ENCODE measurements around the gene SMIM38.

SMIM38 gene

DNA sequence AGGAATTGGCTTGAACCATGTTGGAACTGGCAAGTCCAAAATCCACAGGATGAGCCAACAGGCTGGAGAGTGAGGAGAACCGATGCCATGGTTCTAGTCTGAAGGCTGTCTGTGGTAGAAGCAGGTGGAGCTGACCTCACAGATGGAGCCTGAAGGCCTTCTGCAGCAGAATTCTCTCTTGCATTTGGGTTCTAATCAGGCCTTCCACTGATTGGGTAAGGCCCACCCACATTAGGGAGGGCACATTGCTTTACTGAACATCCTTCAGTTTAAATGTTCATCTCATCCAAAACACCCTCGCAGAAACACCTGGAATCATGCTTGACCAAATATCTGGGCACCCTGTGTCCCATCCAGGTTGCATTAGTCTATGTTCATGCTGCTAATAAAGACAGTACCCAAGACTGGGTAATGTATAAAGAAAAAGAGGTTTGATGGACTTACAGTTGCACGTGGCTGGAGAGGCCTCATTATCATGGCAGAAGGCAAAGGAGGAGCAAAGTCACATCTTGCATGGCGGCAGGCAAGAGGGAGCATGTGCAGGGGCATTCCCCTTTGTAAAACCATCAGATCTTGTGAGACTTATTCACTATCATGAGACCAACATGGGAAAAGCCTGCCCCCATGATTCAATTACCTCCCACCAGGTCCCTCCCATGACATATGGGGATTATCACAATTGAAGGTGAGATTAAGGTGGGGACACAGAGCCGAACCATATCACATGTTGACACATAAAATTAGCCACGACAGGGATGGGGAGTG lies 15.9 kb downstream of the SMIM38 start:
- no peak overlapping the region for H3K4me3 ChIP-seq (ENCODE audit: low read length)
- no peak for DNase-seq (ENCODE audit: low read depth, low spot score)

DNA sequence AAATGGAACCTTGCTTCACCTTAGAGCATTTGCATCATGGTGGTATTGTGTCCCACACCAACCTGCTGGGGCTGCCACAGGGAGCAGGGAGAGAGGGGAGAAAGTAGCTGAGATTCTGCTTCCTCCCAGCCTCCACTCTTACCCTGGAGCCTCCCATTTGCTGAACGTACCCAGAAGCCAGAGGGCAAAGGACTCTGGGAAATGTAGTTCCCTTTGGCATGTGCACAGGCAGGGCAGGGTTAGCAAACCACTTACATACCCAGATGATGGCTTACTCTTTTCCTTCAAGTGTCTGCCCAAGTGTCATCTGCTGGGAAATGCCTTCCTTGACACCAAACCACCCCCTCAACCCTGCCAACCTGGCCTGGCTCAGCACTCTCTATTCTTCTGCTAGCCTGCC lies 16.9 kb downstream of the SMIM38 start:
- no peak overlapping the region for H3K4me3 ChIP-seq (ENCODE audit: low read length)
- DNase-seq (ENCODE audit: low read depth, low spot score), result peak; percentile 27

- no peak overlapping the region for H3K4me3 ChIP-seq (ENCODE audit: low read length)
- DNase-seq (ENCODE audit: low read depth, low spot score), result no peak
These were observed 17.6 kb downstream of the SMIM38 start for GRCh38 chr11:69173331-69173730.

- DNase-seq (ENCODE audit: low read depth, low spot score), result no peak
These were observed 18.3 kb downstream of the SMIM38 start for GRCh38 chr11:69173925-69174581.

GRCh38 chr11:69174841-69175240 lies 19.1 kb downstream of the SMIM38 start:
- no peak for DNase-seq (ENCODE audit: low read depth, low spot score)
- H3K4me3 ChIP-seq (ENCODE audit: low read length), result no peak overlapping the region

More at GRCh38 chr11:69173925-69174581, 18.3 kb downstream of the SMIM38 start:
- H3K4me3 ChIP-seq (ENCODE audit: low read length), result no peak overlapping the region

GRCh38 chr11:69178819-69179482 lies 23.2 kb downstream of the SMIM38 start:
- DNase-seq (ENCODE audit: low read depth, low spot score), result no peak

DNA sequence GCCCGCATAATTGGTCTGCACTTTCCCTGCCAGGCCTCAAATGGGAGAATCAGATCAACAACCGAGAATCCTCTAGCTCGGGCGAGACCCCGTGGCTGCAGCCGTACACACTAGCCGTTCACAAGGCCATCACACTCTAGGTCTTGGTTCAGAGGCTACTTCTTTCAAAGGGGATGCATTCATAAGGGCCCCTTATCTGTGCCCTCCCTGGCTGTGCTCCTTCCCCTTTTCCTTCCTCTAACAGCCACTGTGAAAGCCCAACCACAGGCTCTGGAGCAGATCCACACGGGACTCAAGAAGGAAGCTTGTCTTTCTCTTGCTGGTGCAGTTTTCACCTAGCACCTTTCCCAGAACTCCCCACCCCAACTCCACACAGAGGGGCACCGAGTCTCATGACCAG lies 24.5 kb downstream of the SMIM38 start:
- DNase-seq (ENCODE audit: low read depth, low spot score), result no peak
- H3K4me3 ChIP-seq (ENCODE audit: low read length), result no peak overlapping the region

More at GRCh38 chr11:69178819-69179482, 23.2 kb downstream of the SMIM38 start:
- no peak overlapping the region for H3K4me3 ChIP-seq (ENCODE audit: low read length)

- no peak for DNase-seq (ENCODE audit: low read depth, low spot score)
These were observed 25.0 kb downstream of the SMIM38 start for GRCh38 chr11:69180726-69181125.

GRCh38 chr11:69183613-69184012 lies 27.9 kb downstream of the SMIM38 start:
- no peak overlapping the region for H3K4me3 ChIP-seq (ENCODE audit: low read length)
- DNase-seq (ENCODE audit: low read depth, low spot score), result no peak

More at GRCh38 chr11:69180726-69181125, 25.0 kb downstream of the SMIM38 start:
- no peak overlapping the region for H3K4me3 ChIP-seq (ENCODE audit: low read length)

- no peak for DNase-seq (ENCODE audit: low read depth, low spot score)
- no peak overlapping the region for H3K4me3 ChIP-seq (ENCODE audit: low read length)
These were observed 30.9 kb downstream of the SMIM38 start for GRCh38 chr11:69186316-69187260.

DNA sequence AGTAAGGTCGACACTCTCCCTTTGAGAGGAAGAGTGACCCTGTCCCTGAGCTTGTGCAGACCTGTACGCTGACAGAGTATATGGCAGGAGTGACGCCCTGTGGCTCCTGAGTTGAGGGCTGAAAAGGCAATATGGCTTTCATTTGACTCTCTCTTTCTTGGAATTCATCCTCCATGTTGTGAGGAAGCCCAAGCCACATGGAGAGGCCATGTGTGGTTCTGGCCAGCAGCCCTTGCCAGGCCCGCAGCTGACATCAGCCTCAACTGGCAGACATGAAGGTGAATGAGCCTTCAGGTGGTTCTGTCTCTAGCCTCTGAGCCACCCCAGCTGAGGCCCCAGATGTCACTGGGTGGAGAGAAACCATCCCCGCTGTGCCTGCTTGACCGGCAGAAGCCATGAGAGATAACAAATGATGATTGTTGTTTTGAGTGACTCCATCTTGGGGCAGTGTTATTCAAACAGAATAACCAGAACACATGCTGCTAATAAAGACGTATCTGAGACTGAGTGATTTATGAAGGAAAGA lies 31.9 kb downstream of the SMIM38 start:
- H3K4me3 ChIP-seq (ENCODE audit: low read length), result no peak overlapping the region

DNA sequence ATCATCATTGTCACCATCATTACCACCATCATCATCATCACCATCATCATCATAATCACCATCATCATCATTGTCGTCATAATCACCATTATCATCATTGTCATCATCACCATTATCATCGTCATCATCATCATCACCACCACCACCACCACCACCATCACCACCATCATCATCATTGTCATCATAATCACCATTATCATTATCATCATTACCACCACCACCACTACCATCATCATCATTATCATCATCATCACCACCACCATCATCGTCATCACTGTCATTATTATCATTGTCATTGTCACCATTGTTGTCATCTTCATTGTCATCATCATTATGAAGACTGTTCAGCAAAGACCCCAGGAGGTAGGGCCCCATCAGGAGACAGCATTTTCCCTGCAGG lies 33.3 kb downstream of the SMIM38 start:
- no peak overlapping the region for H3K4me3 ChIP-seq (ENCODE audit: low read length)
- DNase-seq (ENCODE audit: low read depth, low spot score), result no peak

More for the DNA sequence above, 31.9 kb downstream of the SMIM38 start:
- DNase-seq (ENCODE audit: low read depth, low spot score), result no peak

GRCh38 chr11:69190796-69191536 lies 35.2 kb downstream of the SMIM38 start:
- DNase-seq (ENCODE audit: low read depth, low spot score), result no peak
- no peak overlapping the region for H3K4me3 ChIP-seq (ENCODE audit: low read length)

- H3K4me3 ChIP-seq (ENCODE audit: low read length), result no peak overlapping the region
- DNase-seq (ENCODE audit: low read depth, low spot score), result no peak
These were observed 36.6 kb downstream of the SMIM38 start for GRCh38 chr11:69192301-69192721.

DNA sequence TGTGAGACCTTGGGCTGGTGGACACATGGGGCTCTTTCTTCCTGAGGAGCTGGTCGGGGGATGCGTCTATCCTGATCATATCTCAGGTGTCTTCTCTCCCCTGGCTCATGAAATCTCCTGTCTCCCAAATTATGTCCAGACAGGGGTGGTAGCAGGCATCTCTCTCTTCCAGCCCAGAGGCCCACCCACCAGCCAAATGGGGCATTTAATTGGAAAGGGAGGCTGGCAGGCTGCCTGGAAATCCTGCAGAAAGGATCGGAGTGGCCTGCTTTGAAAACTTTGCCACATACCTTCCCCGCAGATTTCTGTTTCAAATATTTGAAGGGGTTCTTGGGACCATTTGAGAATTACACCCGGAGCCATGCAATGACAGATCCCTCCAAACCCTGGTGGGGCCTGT lies 37.4 kb downstream of the SMIM38 start:
- DNase-seq (ENCODE audit: low read depth, low spot score), result no peak
- no peak overlapping the region for H3K4me3 ChIP-seq (ENCODE audit: low read length)

DNA sequence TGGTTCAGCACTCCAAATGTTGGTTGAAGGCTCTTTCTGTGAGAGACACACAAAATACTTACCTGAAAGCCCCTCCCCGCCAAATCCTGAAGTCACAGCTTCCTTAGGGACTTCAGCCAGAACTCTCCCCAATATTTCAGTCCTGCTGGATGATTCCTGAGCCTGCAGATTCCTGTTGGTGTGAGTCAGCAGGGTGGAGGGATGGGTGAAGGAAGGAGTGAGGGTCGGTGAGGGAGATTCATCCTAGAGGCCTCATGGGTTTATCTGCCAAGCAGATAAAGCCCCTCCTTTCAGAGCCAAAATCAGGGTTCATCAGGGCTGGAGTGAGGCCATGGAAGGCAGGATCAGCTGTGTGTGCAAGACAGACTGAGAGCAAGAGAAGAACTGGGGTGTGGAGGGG lies 37.9 kb downstream of the SMIM38 start:
- DNase-seq (ENCODE audit: low read depth, low spot score), result no peak
- H3K4me3 ChIP-seq (ENCODE audit: low read length), result no peak overlapping the region

- no peak for DNase-seq (ENCODE audit: low read depth, low spot score)
- H3K4me3 ChIP-seq (ENCODE audit: low read length), result no peak overlapping the region
These were observed 38.7 kb downstream of the SMIM38 start for GRCh38 chr11:69194396-69194795.

- no peak overlapping the region for H3K4me3 ChIP-seq (ENCODE audit: low read length)
- no peak for DNase-seq (ENCODE audit: low read depth, low spot score)
These were observed 39.2 kb downstream of the SMIM38 start for GRCh38 chr11:69194956-69195355.
